Hematopoietic multipotent progenitor cell treated with erythropoietin and hydrocortisone succinate and interleukin-3 and kit ligand, for 6 days (in vitro differentiated cells): ENCODE results near the gene SEL1L.
"Not testable (repeated sequence)": the region's sequence is repeated elsewhere in the genome, so short reads cannot be mapped to it uniquely, and the experiment has no call there.

Experiments
- DNase-seq: peaks from one replicate; pipeline ENCODE4 v3.0.0-alpha.2; 2015

The SEL1L gene

GRCh38 chr14:81446279-81447007 is 87.2 kb downstream of the SEL1L start:
- no peak for DNase-seq

GRCh38 chr14:81441626-81442134 is 92.0 kb downstream of the SEL1L start:
- DNase-seq, result no peak

DNA sequence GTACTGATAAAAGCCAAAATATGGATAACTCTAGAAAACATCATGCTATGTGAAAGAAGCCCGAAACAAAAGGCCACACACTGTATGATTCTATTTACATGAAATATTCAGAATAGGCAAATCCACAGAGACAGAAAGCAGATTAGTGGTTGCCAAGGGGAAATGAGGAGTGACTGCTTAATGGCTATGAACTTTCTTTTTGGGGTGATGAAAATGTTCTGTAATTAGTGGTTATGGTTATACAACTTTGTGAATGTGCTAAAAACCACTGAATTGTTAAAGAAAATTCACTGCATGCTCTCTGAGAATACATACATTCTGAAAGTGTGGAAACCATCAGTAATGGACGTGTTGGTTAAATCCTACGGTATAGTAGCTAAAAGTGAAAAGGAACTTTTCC is 93.6 kb downstream of the SEL1L start:
- no peak for DNase-seq

GRCh38 chr14:81437244-81437643 is 96.4 kb downstream of the SEL1L start:
- DNase-seq, result no peak

DNA sequence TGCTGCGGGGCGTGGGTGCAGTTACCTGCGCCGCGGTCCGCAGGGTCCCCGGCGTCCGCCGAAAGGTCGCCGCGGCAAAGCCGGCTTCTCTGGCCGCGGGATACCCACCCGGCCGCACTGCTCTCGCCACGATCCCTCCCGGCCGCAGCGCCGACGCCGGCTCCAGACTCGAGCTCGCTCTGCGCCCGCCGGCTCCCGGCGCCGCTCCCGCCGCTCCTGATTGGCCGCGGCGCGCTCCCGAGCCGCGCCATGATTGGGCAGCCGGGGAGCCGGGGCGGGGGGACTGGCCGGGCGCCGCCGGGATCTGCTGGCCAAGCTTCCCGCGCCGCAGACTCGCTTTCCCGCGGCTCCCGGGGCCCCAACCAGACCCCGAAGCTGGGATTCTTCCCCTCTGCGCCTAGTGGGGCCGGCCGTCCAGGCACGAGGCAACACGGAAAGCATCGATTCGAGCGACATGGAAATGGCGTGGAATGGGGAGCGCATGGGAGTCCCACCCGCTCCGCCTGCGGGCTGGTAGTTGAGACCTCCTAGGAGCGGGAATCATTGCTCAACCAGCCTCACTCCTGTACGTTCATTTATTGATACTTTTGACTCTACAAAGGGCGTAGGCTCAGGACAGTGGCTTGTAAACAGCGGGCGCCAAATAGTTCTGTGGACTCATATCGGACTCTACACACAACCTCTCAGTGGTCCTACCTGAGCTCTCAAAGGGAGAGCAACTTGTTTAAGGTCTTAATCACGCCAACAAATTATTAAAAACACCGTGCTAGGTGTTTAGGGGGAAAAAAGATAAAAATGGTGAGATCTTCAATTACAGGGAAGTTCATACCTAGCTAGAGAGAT is 97.1 kb downstream of the SEL1L start:
- DNase-seq, result peak; percentile 90

GRCh38 chr14:81435391-81436295 is 98.0 kb downstream of the SEL1L start:
- DNase-seq, result peak; percentile 75

GRCh38 chr14:81435048-81435390 is 98.6 kb downstream of the SEL1L start:
- no peak for DNase-seq

DNA sequence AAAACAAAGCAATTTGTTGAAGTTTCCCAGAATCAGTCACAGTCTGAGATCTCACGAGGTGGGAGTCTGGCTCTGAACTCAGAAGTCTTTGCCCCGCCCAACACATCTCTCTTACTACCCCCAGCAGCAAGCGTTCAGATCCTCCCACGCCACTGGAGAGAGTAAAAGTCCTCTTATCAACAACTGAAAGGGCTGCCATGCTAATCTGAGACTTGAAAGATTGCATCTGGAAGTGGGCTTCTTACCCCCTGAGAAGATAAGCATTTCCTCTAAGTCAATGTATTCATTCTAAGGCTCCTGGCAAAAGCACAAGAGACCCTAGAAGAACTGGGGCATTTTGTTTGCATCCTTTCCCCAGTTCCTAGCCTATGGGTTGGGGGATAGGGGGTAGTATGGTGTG is 99.4 kb downstream of the SEL1L start:
- DNase-seq, result peak; percentile 85

- DNase-seq, result peak; percentile 43
These were observed 100.3 kb downstream of the SEL1L start for GRCh38 chr14:81433378-81433777.

DNA sequence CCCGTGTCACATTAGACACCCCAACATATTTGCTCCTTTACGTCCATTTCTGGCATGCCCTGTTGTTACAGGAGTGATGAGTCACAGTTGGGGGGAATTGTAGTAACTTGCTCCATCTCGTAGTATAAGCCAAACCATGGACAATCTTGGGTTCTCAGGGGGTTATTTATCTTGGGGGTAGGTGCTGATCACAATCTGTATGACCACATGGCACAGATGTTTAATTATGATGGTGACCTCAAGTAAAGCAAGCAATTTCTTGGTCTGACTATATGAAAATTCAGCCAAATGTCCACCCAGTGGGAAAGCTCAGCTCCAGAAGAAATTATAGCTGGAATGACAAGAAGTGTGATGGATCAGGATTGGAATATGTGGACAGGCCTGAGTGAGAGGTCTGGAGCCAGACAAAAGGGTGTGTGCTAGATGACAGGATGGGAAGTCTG is 101.4 kb downstream of the SEL1L start:
- peak; percentile 91 for DNase-seq

DNA sequence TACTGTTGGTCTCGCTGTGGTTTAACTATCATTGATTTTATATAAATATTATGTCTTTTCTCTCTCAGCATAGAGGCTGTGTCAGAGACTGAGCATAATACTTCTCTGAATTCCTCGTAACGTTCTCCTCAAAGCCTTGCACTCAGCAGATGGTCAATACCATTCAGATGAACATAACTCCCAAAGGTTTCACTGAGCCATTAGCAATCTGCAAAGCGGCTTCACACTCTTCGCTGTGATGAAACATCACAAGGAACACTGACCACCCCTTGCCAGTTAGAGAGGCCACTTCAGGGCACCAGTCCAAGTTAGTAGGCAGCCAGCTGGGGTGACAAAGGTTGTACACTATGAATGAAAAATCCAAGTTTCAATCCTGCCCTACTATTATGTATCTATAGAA is 103.4 kb downstream of the SEL1L start:
- no peak for DNase-seq

GRCh38 chr14:81429749-81430148 is 103.9 kb downstream of the SEL1L start:
- not testable (repeated sequence) for DNase-seq

DNA sequence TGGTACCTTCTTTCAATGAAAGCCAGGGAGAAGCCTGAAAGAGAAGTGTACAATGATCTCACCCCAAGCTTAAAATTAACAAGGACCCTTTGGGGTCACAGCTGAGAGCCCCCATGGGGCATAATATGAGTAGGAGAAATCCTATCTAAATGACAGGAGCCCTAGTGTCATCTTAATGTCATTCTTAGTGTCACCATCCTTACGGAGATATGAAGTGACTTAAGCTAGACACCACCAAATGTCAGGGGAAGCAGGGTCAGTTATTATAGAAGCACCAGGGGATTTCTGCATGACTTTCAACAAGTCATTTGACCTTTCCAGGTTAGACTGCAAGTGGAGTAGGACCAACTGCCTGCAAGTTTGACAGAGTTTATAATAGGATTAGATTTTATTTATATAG is 104.6 kb downstream of the SEL1L start:
- no peak for DNase-seq

DNA sequence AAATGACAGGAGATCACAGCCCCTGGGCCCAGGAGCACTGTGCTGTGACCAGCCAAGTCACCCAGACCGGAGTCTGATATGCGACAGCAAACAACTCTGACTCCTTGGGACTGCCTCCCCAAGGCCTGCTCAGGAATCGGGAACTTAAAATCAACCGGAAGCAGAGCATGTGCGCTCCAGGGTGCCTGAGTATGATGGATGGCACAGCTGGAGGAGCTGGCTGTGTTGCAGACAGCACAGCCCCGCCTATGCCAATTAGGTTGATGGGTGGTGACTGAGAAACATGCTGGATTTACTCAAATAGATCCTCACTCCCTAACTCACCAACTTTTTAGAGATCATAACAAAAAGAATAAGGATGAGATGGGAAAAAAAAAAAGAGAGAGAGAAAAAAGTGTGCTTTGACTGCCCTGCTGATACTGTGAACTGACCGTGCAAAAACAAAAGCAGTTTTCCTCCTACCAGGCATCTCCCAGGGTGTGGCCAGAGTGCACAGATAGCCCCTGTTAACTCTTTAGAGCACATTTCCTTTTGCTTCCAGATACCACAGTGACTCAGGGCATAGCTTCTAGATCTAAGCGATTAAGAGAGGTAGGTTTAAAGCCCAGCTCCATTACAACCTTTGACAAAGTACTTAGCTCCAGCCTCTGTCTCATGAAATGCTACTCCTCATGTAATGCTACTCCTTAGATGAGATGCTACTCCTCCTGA is 106.2 kb downstream of the SEL1L start:
- DNase-seq, result peak; percentile 93

- DNase-seq, result peak; percentile 95
These were observed 110.1 kb downstream of the SEL1L start for GRCh38 chr14:81423504-81423903.
